Lower leg skin (tissue), 4 donors: ENCODE data around the gene CLRN1. TPM values are rescaled to one million over a fixed set of nuclear protein-coding genes. Genes with fewer than 3 reads are reported as not detected.

Experiments
- DNase-seq, 2 donors: peaks; one replicate each; pipeline ENCODE4 v3.0.0-alpha.2; 2019; ENCODE audit warnings: low spot score in 2 of 2
- H3K4me3 ChIP-seq: fragments of 200-600 bp; sonication (generic); 2 replicates; pipeline ENCODE4 v1.5.1; 2017; ENCODE audit warnings: mild to moderate bottlenecking, low read depth; ENCODE audit not compliant: poor library complexity, severe bottlenecking
- CTCF ChIP-seq, 3 donors: fragments of 450-650 bp; IDR thresholded peaks; one replicate each; pipeline ENCODE4 v1.5.1; 2016; ENCODE audit warnings: antibody characterized with exemption in 3 of 3, mild to moderate bottlenecking in 3 of 3, moderate library complexity in 2 of 3
- POLR2A ChIP-seq, 2 donors: fragments of 450-650 bp; IDR thresholded peaks; one replicate each; pipeline ENCODE4 v1.6.1; 2016 to 2017; ENCODE audit warnings: antibody characterized with exemption in 2 of 2, mild to moderate bottlenecking in 1 of 2, moderate library complexity in 1 of 2
- WGBS, 2 donors: methylation state at CpG; one replicate each; pipeline ENCODE4 v1.1.5; 2018; 5-methylcytosine and 5-hydroxymethylcytosine counted together
- intact Hi-C: fragments of 100-400 bp; cut with DNase I; formaldehyde crosslinking; loops from one replicate; pipeline ENCODE4 v1.15.0; 2023; ENCODE audit warnings: low total_unique reads
- total RNA-seq, 4 donors: library from RNA; depleted of rRNA; stranded (reverse); fragments of >200 nt; gene quantifications; one replicate each; pipeline ENCODE4 v1.1.0, GENCODE V29; 2016

Gene CLRN1
- total RNA-seq, 4 donors from 2014 or later = not detected

- no peak for TF ChIP-seq POLR2A (IDR thresholded peaks at IDR 0.05)
- no peak for TF ChIP-seq CTCF (IDR thresholded peaks at IDR 0.05)
- DNase-seq = no peak
- H3K4me3 ChIP-seq = no peak overlapping the region
- 89 to 98% methylated on average over 3 of the region's 3 CpGs for WGBS, 2 donors
- intact Hi-C loops = no loop called here
Measured at GRCh38 chr3:151012753-151013152, 40.2 kb upstream of the CLRN1 start.

- TF ChIP-seq POLR2A (IDR thresholded peaks at IDR 0.05) = no peak
- TF ChIP-seq CTCF (IDR thresholded peaks at IDR 0.05) = no peak
- no peak for DNase-seq
- WGBS, 2 donors = 16 to 19% methylated on average over 4 of the region's 4 CpGs
- intact Hi-C loops = no loop called here
- no peak overlapping the region for H3K4me3 ChIP-seq
Measured at GRCh38 chr3:151011427-151011826, 38.9 kb upstream of the CLRN1 start.

- TF ChIP-seq POLR2A (IDR thresholded peaks at IDR 0.05) (no peak), CTCF (IDR thresholded peaks at IDR 0.05) (no peak)
- H3K4me3 ChIP-seq = no peak overlapping the region
- 78 to 86% methylated on average over 4 of the region's 4 CpGs for WGBS, 2 donors
- intact Hi-C loops = no loop called here
- DNase-seq = no peak
Measured at GRCh38 chr3:151009981-151010380, 37.5 kb upstream of the CLRN1 start.

GRCh38 chr3:151009430-151009829, 36.9 kb upstream of the CLRN1 start:
- WGBS, 2 donors = 91 to 94% methylated on average over 5 of the region's 5 CpGs
- no peak for DNase-seq
- TF ChIP-seq CTCF (IDR thresholded peaks at IDR 0.05) = no peak
- intact Hi-C loops = no loop called here
- no peak overlapping the region for H3K4me3 ChIP-seq

- no peak for DNase-seq
- no peak for TF ChIP-seq POLR2A (IDR thresholded peaks at IDR 0.05)
- no peak for TF ChIP-seq CTCF (IDR thresholded peaks at IDR 0.05)
- intact Hi-C loops = no loop called here
- H3K4me3 ChIP-seq = no peak overlapping the region
- 58 to 68% methylated on average over 2 of the region's 2 CpGs for WGBS, 2 donors
Measured at GRCh38 chr3:151008699-151009098, 36.2 kb upstream of the CLRN1 start.

- no peak for DNase-seq
- intact Hi-C loops = no loop called here
- WGBS, 2 donors = 77 to 86% methylated on average over 2 of the region's 2 CpGs
- TF ChIP-seq POLR2A (IDR thresholded peaks at IDR 0.05) (no peak), CTCF (IDR thresholded peaks at IDR 0.05) (no peak)
- H3K4me3 ChIP-seq = no peak overlapping the region
Measured at GRCh38 chr3:151003768-151004134, 31.2 kb upstream of the CLRN1 start.
